ENCODE data around the gene RIN3.

The RIN3 gene

DNA sequence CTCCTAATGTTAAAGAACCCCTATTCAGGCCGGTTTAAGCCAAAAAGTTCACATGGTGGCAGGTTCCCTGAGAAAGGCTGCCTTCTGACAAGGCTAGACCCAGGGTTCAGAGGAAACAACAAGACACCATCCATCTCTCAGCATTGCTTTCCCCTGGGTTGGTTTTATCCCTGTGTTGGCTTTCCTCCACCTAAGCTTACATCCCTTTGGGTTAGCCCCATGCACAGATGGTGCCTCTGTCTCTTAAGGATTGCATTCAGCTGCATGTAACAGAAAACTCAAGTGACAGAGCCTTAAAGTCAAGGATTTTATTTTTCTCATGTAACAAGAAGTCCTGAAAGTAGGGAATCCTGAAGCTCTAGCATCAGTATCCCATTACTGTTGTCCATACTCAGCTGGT, 42.8 kb upstream of the RIN3 start:
- TF ChIP-seq, protein P1, sequence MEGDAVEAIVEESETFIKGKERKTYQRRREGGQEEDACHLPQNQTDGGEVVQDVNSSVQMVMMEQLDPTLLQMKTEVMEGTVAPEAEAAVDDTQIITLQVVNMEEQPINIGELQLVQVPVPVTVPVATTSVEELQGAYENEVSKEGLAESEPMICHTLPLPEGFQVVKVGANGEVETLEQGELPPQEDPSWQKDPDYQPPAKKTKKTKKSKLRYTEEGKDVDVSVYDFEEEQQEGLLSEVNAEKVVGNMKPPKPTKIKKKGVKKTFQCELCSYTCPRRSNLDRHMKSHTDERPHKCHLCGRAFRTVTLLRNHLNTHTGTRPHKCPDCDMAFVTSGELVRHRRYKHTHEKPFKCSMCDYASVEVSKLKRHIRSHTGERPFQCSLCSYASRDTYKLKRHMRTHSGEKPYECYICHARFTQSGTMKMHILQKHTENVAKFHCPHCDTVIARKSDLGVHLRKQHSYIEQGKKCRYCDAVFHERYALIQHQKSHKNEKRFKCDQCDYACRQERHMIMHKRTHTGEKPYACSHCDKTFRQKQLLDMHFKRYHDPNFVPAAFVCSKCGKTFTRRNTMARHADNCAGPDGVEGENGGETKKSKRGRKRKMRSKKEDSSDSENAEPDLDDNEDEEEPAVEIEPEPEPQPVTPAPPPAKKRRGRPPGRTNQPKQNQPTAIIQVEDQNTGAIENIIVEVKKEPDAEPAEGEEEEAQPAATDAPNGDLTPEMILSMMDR (IDR thresholded peaks at IDR 0.05), result no peak

DNA sequence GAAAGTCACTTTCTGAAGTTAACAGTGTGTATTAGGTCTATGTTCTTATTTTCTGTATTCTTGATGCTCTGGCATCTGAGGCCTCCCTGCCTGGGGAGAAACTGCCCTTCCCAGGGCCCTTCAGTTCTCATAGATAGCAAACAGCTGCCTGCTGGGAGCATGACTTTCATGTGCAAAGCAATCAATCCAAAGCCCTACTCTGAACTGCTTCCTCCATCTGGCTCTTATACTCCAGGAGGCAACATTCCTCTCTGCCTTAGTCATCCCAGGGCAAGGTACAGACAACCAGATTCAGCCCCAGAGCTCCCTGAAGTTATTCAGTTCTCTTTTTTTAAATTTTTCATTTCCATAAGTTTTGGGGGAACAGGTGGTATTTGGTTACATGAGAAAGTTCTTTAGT, 41.7 kb upstream of the RIN3 start:
- TF ChIP-seq, protein P1 (IDR thresholded peaks at IDR 0.05), result no peak

DNA sequence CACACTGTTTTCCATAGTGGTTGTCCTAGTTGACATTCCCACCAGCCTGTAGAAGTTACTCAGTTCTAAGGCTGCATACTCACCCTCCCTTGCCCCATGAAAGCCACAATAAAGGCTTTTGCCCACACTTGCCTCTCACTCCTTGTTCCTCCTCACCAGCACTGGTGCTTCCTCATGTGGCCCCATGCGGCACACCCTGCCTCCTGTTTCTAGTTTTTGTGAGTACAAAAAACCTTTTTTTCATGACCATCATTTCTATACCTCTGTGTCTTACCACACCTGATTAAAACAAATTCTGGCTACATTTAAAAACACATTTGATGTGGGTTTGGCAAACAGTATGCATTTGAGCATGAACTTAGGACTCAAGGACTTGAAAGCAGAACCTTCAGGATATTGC, 40.7 kb upstream of the RIN3 start:
- TF ChIP-seq, protein P1 (IDR thresholded peaks at IDR 0.05), result no peak

DNA sequence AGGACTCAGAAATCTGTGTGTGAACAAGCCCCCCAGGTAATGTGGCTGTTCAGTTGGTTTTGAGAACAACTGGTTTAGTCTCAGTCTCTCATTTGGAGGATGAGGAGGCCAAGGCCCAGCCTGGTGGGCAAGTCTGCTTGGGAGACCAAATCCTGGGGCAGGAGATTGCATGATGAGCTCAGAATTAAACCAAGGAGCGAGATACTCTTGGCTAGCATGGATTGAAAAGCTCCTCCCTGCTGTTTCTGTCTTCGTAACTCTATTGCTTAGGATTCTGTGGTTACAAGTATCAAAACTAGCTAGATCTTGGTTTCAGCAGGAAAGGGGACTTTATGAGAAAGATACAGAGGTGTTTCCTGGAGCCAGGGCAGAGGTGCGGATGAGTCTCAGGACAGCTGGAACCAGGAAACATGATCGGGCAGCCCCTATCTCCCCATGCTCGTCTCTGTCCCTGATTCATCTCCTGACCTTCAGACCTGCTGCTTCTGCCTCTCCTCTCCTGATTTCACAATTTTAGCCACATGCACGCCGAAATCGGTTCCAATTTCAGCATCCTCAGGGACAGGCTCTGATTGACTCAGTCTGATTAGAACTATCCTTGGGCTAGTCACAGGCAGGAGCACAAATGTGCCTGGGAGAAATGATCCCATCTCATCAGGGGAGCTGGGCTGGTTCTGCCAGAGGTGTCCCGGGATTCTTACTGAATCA, 40.2 kb upstream of the RIN3 start:
- TF ChIP-seq, protein P1 (IDR thresholded peaks at IDR 0.05), result no peak

DNA sequence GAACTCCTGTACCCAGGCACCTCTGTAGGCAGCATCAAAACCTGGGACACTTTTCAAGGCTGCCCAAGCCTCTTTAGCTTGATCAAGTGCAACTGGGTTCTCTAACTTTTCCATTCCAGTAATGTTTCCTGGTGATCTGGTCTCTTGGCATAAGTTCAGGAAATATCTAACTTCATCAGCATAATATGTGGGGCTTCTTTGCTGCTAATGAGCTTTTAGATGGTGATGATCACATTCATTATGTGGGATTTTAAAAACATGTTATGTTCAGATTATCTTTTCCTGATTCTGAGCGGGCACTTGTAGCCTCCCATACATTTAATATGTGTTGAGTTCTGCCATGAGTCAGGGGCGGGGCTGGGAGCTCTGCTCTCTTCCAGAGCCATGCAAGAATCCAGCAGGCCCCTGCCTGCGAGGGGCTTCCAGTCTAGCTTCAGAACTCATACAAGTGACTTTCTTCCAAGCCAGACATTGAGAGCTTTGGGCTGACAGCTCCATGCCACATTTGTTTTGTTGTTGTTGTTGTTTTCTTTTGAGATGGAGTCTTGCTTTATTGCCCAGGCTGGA, 39.5 kb upstream of the RIN3 start:
- TF ChIP-seq, protein P1 (IDR thresholded peaks at IDR 0.05), result no peak

DNA sequence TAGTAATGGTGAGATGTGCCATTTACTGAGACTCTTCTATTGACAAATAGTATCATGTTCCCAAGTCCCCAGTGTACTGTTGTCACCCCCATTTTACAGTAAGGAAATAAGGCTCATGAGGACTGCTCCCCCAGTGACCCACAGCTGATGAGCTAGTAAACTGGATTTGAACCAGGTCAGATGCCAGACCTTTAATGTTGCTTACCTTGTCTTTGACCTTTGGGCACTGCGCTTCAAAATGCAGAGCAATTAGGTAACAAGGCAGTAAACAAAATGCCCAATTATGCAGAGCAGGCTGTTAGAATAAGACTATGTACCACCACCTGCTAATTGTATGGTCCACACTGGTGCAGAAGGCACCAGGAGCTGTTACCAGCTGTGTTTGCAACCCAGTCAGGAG, 38.5 kb upstream of the RIN3 start:
- TF ChIP-seq, protein P1 (IDR thresholded peaks at IDR 0.05), result no peak

DNA sequence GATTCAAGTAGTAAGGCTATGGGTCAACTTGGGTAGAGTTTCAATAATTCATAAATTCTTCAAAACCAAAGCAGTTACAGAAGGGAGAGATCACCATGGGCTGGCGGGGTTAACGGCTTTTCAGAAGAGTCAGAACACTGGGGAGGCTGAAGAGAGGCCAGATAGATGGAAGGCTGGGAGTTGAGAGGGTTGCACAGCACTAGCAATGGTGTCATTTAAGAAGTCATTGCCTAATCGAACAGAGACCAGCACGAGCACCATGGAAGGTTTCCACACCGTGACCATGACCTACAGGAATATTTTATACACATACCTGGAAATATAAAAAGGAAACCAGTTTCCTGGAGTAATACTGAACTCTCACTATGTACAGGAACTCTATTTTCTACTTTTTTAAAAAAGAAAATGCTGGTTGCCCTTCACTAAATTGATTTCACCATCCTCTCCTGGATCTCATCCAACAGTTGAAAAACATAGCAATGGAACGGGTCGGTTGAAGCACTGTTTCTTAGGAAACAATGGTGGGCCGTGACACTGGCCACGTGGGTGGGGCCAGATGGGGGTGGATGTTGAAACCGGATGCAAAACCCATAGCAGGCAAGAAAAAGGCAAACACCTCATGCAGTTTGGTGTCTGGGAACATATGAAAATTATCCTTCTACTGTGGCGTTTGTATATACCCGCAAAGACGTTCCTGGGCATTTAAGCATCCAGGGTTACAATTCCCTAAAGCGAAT, 38.0 kb upstream of the RIN3 start:
- TF ChIP-seq, protein P1 (IDR thresholded peaks at IDR 0.05), result no peak

Data from LNCAP (cell line).